ENCODE results near the gene SFPQ.
"Not testable (repeated sequence)": the region's sequence is repeated elsewhere in the genome, so short reads cannot be mapped to it uniquely, and the experiment has no call there.

The SFPQ gene

GRCh38 chr1:35192853-35193664, at the start of gene SFPQ:
SFPQ (minus strand) TSS chr1:35193145; CDS start chr1:35193049, 96 bp downstream.
- in situ Hi-C loops (cut with MboI; ENCODE audit: low sequenced_read_pairs) = no loop called here

- in situ Hi-C loops (cut with MboI; ENCODE audit: low sequenced_read_pairs) = not testable (repeated sequence)
Measured at GRCh38 chr1:35236772-35237171, 43.8 kb upstream of the SFPQ start.

- in situ Hi-C loops (cut with MboI; ENCODE audit: low sequenced_read_pairs) = no loop called here
Measured at GRCh38 chr1:35231287-35231686, 38.3 kb upstream of the SFPQ start.

- in situ Hi-C loops (cut with MboI; ENCODE audit: low sequenced_read_pairs) = no loop called here
Measured at GRCh38 chr1:35229587-35230360, 36.8 kb upstream of the SFPQ start.

GRCh38 chr1:35226546-35226945, 33.6 kb upstream of the SFPQ start:
- in situ Hi-C loops (cut with MboI; ENCODE audit: low sequenced_read_pairs) = no loop called here

GRCh38 chr1:35223084-35223630, 30.2 kb upstream of the SFPQ start:
- in situ Hi-C loops (cut with MboI; ENCODE audit: low sequenced_read_pairs) = no loop called here

GRCh38 chr1:35222322-35223083, 29.6 kb upstream of the SFPQ start:
- in situ Hi-C loops (cut with MboI; ENCODE audit: low sequenced_read_pairs) = no loop called here

GRCh38 chr1:35220976-35221375, 28.0 kb upstream of the SFPQ start:
- in situ Hi-C loops (cut with MboI; ENCODE audit: low sequenced_read_pairs) = no loop called here

- in situ Hi-C loops (cut with MboI; ENCODE audit: low sequenced_read_pairs) = no loop called here
Measured at GRCh38 chr1:35215346-35215745, 22.4 kb upstream of the SFPQ start.

GRCh38 chr1:35211120-35211414, 18.1 kb upstream of the SFPQ start:
- in situ Hi-C loops (cut with MboI; ENCODE audit: low sequenced_read_pairs) = no loop called here

- in situ Hi-C loops (cut with MboI; ENCODE audit: low sequenced_read_pairs) = no loop called here
Measured at GRCh38 chr1:35210321-35211119, 17.6 kb upstream of the SFPQ start.

- in situ Hi-C loops (cut with MboI; ENCODE audit: low sequenced_read_pairs) = no loop called here
Measured at GRCh38 chr1:35203295-35203694, 10.3 kb upstream of the SFPQ start.

GRCh38 chr1:35202048-35202719, 9.2 kb upstream of the SFPQ start:
- in situ Hi-C loops (cut with MboI; ENCODE audit: low sequenced_read_pairs) = no loop called here

- in situ Hi-C loops (cut with MboI; ENCODE audit: low sequenced_read_pairs) = no loop called here
Measured at GRCh38 chr1:35201631-35202030, 8.7 kb upstream of the SFPQ start.

- in situ Hi-C loops (cut with MboI; ENCODE audit: low sequenced_read_pairs) = no loop called here
Measured at GRCh38 chr1:35192056-35192852, 691 bp downstream of the SFPQ start.

- in situ Hi-C loops (cut with MboI; ENCODE audit: low sequenced_read_pairs) = no loop called here
Measured at GRCh38 chr1:35191429-35192055, 1.4 kb downstream of the SFPQ start.

GRCh38 chr1:35190784-35191183, 2.2 kb downstream of the SFPQ start:
- in situ Hi-C loops (cut with MboI; ENCODE audit: low sequenced_read_pairs) = no loop called here

GRCh38 chr1:35188578-35189392, 4.2 kb downstream of the SFPQ start:
- in situ Hi-C loops (cut with MboI; ENCODE audit: low sequenced_read_pairs) = no loop called here

Data from HL-60/S4 (cell line).